A549 (cell line): Measurements from ENCODE around the gene LRRC8C. TPM values are rescaled to one million over a fixed set of nuclear protein-coding genes. Genes with fewer than 3 reads are reported as not detected.

ENCODE experiments used
- ATAC-seq, 2 experiments: fragments of 200-7000 bp in 1 of 2; fragments of >200 bp in 1 of 2; cut with Nextera tagmentation in 1 of 2; cut with Tn5 transposase in 1 of 2; 3 replicates each; pipeline versions ENCODE4 v1.8.0 to v1.9.1; 2018 to 2020; ENCODE audit warnings: mild to moderate bottlenecking in 1 of 2, moderate library complexity in 1 of 2
- CTCF ChIA-PET: fragments of 300-600 bp; sonication (Branson Sonifier 250); formaldehyde crosslinking; extraction: SDS; loops from one replicate; lab custom pipeline; 2021; ENCODE audit warnings: antibody characterized with exemption, inconsistent platforms; lab: Yijun Ruan, JAX
- POLR2A ChIA-PET: fragments of 350-600 bp; formaldehyde crosslinking; extraction: SDS; loops from one replicate; lab custom pipeline; 2021; ENCODE audit warnings: antibody characterized with exemption, inconsistent platforms; lab: Yijun Ruan, JAX
- DNase-seq, 2 experiments: peaks; one replicate each; pipeline versions ENCODE4 v3.0.0 to v3.0.0-alpha.2; 2011 to 2016; ENCODE audit warnings: low read depth in 1 of 2, low spot score in 1 of 2
- FAIRE-seq: peaks from 2 replicates; lab custom pipeline; 2011; peaks lifted over from hg19 to GRCh38; lab: Jason Lieb, UNC
- H3K27ac ChIP-seq, 2 experiments: fragments of >200 bp; sonication (Bioruptor Twin); formaldehyde crosslinking; 3 replicates each; pipeline ENCODE4 v1.5.1; 2016 to 2017
- H3K4me1 ChIP-seq: fragments of >200 bp; sonication (Bioruptor Twin); formaldehyde crosslinking; 3 replicates; pipeline ENCODE4 v1.6.1; 2016
- H3K4me2 ChIP-seq: fragments of >200 bp; sonication (Bioruptor Twin); formaldehyde crosslinking; 3 replicates; pipeline ENCODE4 v1.6.1; 2016
- H3K4me3 ChIP-seq: fragments of >200 bp; sonication (Bioruptor Twin); formaldehyde crosslinking; 3 replicates; pipeline ENCODE4 v1.5.1; 2016
- H3K9me3 ChIP-seq: fragments of >200 bp; sonication (Bioruptor Twin); formaldehyde crosslinking; 3 replicates; pipeline ENCODE4 v1.6.1; 2016
- CEBPB ChIP-seq, 2 experiments: fragments of >200 bp in 1 of 2; sonication (Bioruptor Twin) in 1 of 2; formaldehyde crosslinking in 1 of 2; IDR thresholded peaks; 2 replicates each; pipeline ENCODE4 v1.6.1; 2012 to 2016
- CHD4 ChIP-seq: fragments of 200-600 bp; sonication (generic); IDR thresholded peaks from 2 replicates; pipeline ENCODE4 v1.6.1; 2016; ENCODE audit warnings: antibody characterized with exemption, mild to moderate bottlenecking, borderline replicate concordance
- EHMT2 ChIP-seq: fragments of 200-600 bp; sonication (generic); IDR thresholded peaks from 2 replicates; pipeline ENCODE4 v1.6.1; 2016; ENCODE audit warnings: antibody characterized with exemption, low read depth, mild to moderate bottlenecking, moderate library complexity
- ESRRA ChIP-seq: fragments of 150-350 bp; IDR thresholded peaks from 2 replicates; pipeline ENCODE4 v1.6.1; 2014; ENCODE audit warnings: mild to moderate bottlenecking, low read length, borderline replicate concordance
- FOSB ChIP-seq: fragments of 250-450 bp; sonication (Bioruptor Pico); IDR thresholded peaks from 2 replicates; pipeline ENCODE4 v1.5.0; 2020; ENCODE audit warnings: mild to moderate bottlenecking, moderate library complexity
- FOSL2 ChIP-seq, 2 experiments: fragments of 450-650 bp in 1 of 2; fragments of >200 bp in 1 of 2; sonication (Bioruptor Twin) in 1 of 2; formaldehyde crosslinking; IDR thresholded peaks; 2 replicates each; pipeline versions ENCODE4 v1.5.0 to v1.6.1; 2016 to 2020; ENCODE audit warnings: mild to moderate bottlenecking in 1 of 2, moderate library complexity in 1 of 2
- HDAC2 ChIP-seq: fragments of 200-600 bp; sonication (generic); IDR thresholded peaks from 2 replicates; pipeline ENCODE4 v1.6.1; 2016
- HOXB5 ChIP-seq: fragments of 250-450 bp; sonication (Bioruptor Pico); IDR thresholded peaks from 2 replicates; pipeline ENCODE4 v1.5.0; 2020; ENCODE audit warnings: mild to moderate bottlenecking, moderate library complexity
- JUNB ChIP-seq: fragments of >200 bp; sonication (Bioruptor Twin); formaldehyde crosslinking; IDR thresholded peaks from 2 replicates; pipeline ENCODE4 v1.6.1; 2016
- KDM1A ChIP-seq: fragments of 200-600 bp; sonication (generic); IDR thresholded peaks from 2 replicates; pipeline ENCODE4 v1.6.1; 2016; ENCODE audit warnings: low read depth, mild to moderate bottlenecking
- KDM5A ChIP-seq: fragments of 200-600 bp; sonication (generic); IDR thresholded peaks from 2 replicates; pipeline ENCODE4 v1.6.1; 2016; ENCODE audit warnings: antibody characterized with exemption, mild to moderate bottlenecking
- MAX ChIP-seq: IDR thresholded peaks from 2 replicates; pipeline ENCODE4 v1.6.1; 2012
- MYC ChIP-seq: IDR thresholded peaks from 2 replicates; pipeline ENCODE4 v1.6.1; 2012; ENCODE audit warnings: mild to moderate bottlenecking, inconsistent platforms, low read length, improper control_type of control experiment, borderline replicate concordance
- NPAS2 ChIP-seq: fragments of 250-450 bp; sonication (Bioruptor Pico); IDR thresholded peaks from 2 replicates; pipeline ENCODE4 v1.8.0; 2022; ENCODE audit warnings: mild to moderate bottlenecking, moderate library complexity, borderline replicate concordance
- PHF8 ChIP-seq: fragments of 200-600 bp; sonication (generic); IDR thresholded peaks from 2 replicates; pipeline ENCODE4 v1.6.1; 2016; ENCODE audit warnings: low read depth, mild to moderate bottlenecking, antibody characterized with exemption, moderate library complexity, borderline replicate concordance
- POLR2AphosphoS2 ChIP-seq: conservative IDR thresholded peaks from 2 replicates; pipeline ENCODE4 v1.6.1; 2012; ENCODE audit warnings: low read length, improper control_type of control experiment, inconsistent platforms
- REST ChIP-seq: fragments of 200-600 bp; sonication (generic); IDR thresholded peaks from 2 replicates; pipeline ENCODE4 v1.6.1; 2016; ENCODE audit warnings: antibody characterized with exemption, mild to moderate bottlenecking, moderate library complexity
- RFX5 ChIP-seq: fragments of 450-650 bp; IDR thresholded peaks from 2 replicates; pipeline ENCODE4 v1.7.1; 2014; ENCODE audit warnings: antibody characterized with exemption, mild to moderate bottlenecking, moderate library complexity
- RNF2 ChIP-seq: fragments of 200-600 bp; sonication (generic); IDR thresholded peaks from 2 replicates; pipeline ENCODE4 v1.6.1; 2016; ENCODE audit warnings: low read depth, mild to moderate bottlenecking, antibody characterized with exemption, moderate library complexity, borderline replicate concordance
- USF2 ChIP-seq: fragments of 450-650 bp; IDR thresholded peaks from 2 replicates; pipeline ENCODE4 v1.6.1; 2014; ENCODE audit warnings: antibody characterized with exemption
- ZC3H11A ChIP-seq: fragments of 450-650 bp; IDR thresholded peaks from 2 replicates; pipeline ENCODE4 v1.6.1; 2014; ENCODE audit warnings: antibody characterized with exemption, mild to moderate bottlenecking
- WGBS: methylation state at CpG from one replicate; pipeline ENCODE4 v1.1.6; 2017; ENCODE audit errors: missing lambda C conversion rate; 5-methylcytosine and 5-hydroxymethylcytosine counted together
- polyA plus RNA-seq, 4 experiments: library from polyadenylated mRNA; depleted of rRNA in 3 of 4; stranded (reverse); fragments of >200 nt; fragmentation: RNase III in 1 of 4; extraction: RNeasy Plus Mini Kit Qiagen cat#74134 plus additional on column Dnase treatment in 1 of 4; gene quantifications; 2 replicates in 3 of 4; 3 replicates in 1 of 4; pipeline ENCODE4 v1.2.3, GENCODE V29; 2011 to 2017
- TF ChIP-seq, protein P1 (sequence below): fragments of >200 bp; sonication (Bioruptor Twin); formaldehyde crosslinking; IDR thresholded peaks from 3 replicates; pipeline ENCODE4 v1.6.1; 2016

LRRC8C gene
- polyA plus RNA-seq, 2 of the 4 experiments (the other 2 are of a cell fraction), result 6.3 to 15.9 TPM

GRCh38 chr1:89602871-89603404 is 30.0 kb upstream of the LRRC8C start:
- TF ChIP-seq POLR2AphosphoS2 (no peak), MYC (no peak), KDM1A (no peak), MAX (no peak), CEBPB (IDR thresholded peaks at IDR 0.05) (no peak), PHF8 (no peak), CHD4 (no peak), EHMT2 (no peak), NPAS2 (CRISPR knock-in tag) (no peak), HOXB5 (CRISPR knock-in tag) (no peak), USF2 (no peak), ESRRA (no peak), KDM5A (no peak), FOSB (no peak), RFX5 (no peak)
- TF ChIP-seq, protein P1, sequence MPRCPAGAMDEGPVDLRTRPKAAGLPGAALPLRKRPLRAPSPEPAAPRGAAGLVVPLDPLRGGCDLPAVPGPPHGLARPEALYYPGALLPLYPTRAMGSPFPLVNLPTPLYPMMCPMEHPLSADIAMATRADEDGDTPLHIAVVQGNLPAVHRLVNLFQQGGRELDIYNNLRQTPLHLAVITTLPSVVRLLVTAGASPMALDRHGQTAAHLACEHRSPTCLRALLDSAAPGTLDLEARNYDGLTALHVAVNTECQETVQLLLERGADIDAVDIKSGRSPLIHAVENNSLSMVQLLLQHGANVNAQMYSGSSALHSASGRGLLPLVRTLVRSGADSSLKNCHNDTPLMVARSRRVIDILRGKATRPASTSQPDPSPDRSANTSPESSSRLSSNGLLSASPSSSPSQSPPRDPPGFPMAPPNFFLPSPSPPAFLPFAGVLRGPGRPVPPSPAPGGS, result no peak
- ChIA-PET CTCF (interaction anchor here (0.7 to 3.2 kb wide), 5 partner anchors 20 to 160 kb away, joined by 3 to 13 read pairs (median 6); no protein-coding TSS in a partner anchor), POLR2A (no interaction called here)
- DNase-seq (no peak), ATAC-seq (no peak), FAIRE-seq (no peak)
- no peak overlapping the region for H3K4me3 ChIP-seq
- WGBS, result 42% methylated on average over 6 of the region's 6 CpGs
- no peaks in the 10 kb centered on the region for H3K9me3 ChIP-seq
- H3K27ac ChIP-seq, result no peak overlapping the region
- H3K4me2 ChIP-seq, result no peak overlapping the region
- H3K4me1 ChIP-seq, result peaks cover 6% of the 10 kb centered on the region; the same call in 1 of the 3 replicates

- ChIA-PET CTCF (interaction anchor here (0.9 to 3.2 kb wide), 8 partner anchors 14 to 159 kb away, joined by 3 to 13 read pairs (median 3); no protein-coding TSS in a partner anchor), POLR2A (no interaction called here)
- TF ChIP-seq HDAC2 (no peak), JUNB (no peak), FOSL2 (IDR thresholded peaks at IDR 0.05) (no peak), FOSL2 (CRISPR knock-in tag; IDR thresholded peaks at IDR 0.05) (no peak), REST (no peak), ZC3H11A (no peak), RNF2 (no peak)
- H3K4me3 ChIP-seq, result no peak overlapping the region
- DNase-seq, result no peak
- peaks cover 6% of the 10 kb centered on the region; the same call in 1 of the 3 replicates for H3K4me1 ChIP-seq
- WGBS, result 38% methylated on average over 4 of the region's 4 CpGs
- H3K4me2 ChIP-seq, result no peak overlapping the region
- H3K9me3 ChIP-seq, result no peaks in the 10 kb centered on the region
- H3K27ac ChIP-seq, result no peak overlapping the region
- ATAC-seq, result no peak
- no peak for FAIRE-seq
Measured at GRCh38 chr1:89603651-89604413, 29.1 kb upstream of the LRRC8C start.
